GM18498 (cell line): ENCODE results near the gene SYTL1.
A peak's percentile ranks its signal among the peaks of the same experiment; 100 is the strongest.

Experiments
- ATAC-seq: cut with Tn5 transposase; IDR thresholded peaks from one replicate; pipeline ENCODE4 v1.9.1; 2021; ENCODE audit warnings: mild to moderate bottlenecking, moderate library complexity; ENCODE audit not compliant: unreplicated experiment

SYTL1 gene

GRCh38 chr1:27341525-27342252, at the start of gene SYTL1:
SYTL1 (plus strand) TSS chr1:27342022; CDS start chr1:27345335, 3,313 bp downstream.
- ATAC-seq = peak; percentile 57

- ATAC-seq = no peak
Measured at GRCh38 chr1:27292106-27292505, 49.7 kb upstream of the SYTL1 start.

- ATAC-seq = no peak
Measured at GRCh38 chr1:27293915-27294314, 47.9 kb upstream of the SYTL1 start.

GRCh38 chr1:27296773-27297291, 45.0 kb upstream of the SYTL1 start:
- ATAC-seq = no peak

GRCh38 chr1:27297903-27298302, 43.9 kb upstream of the SYTL1 start:
- no peak for ATAC-seq

- ATAC-seq = no peak
Measured at GRCh38 chr1:27298632-27299384, 43.0 kb upstream of the SYTL1 start.

GRCh38 chr1:27299385-27300271, 42.2 kb upstream of the SYTL1 start:
- no peak for ATAC-seq

- no peak for ATAC-seq
Measured at GRCh38 chr1:27300341-27301051, 41.3 kb upstream of the SYTL1 start.

GRCh38 chr1:27301052-27301422, 40.8 kb upstream of the SYTL1 start:
- ATAC-seq = no peak

GRCh38 chr1:27301582-27302199, 40.1 kb upstream of the SYTL1 start:
- no peak for ATAC-seq

- ATAC-seq = no peak
Measured at GRCh38 chr1:27302612-27303011, 39.2 kb upstream of the SYTL1 start.

GRCh38 chr1:27303509-27303908, 38.3 kb upstream of the SYTL1 start:
- ATAC-seq = no peak

- no peak for ATAC-seq
Measured at GRCh38 chr1:27306071-27306470, 35.8 kb upstream of the SYTL1 start.

GRCh38 chr1:27306892-27307761, 34.7 kb upstream of the SYTL1 start:
- no peak for ATAC-seq

- no peak for ATAC-seq
Measured at GRCh38 chr1:27307874-27308598, 33.8 kb upstream of the SYTL1 start.

- no peak for ATAC-seq
Measured at GRCh38 chr1:27314169-27314568, 27.7 kb upstream of the SYTL1 start.

- ATAC-seq = no peak
Measured at GRCh38 chr1:27314737-27315136, 27.1 kb upstream of the SYTL1 start.

GRCh38 chr1:27316860-27317259, 25.0 kb upstream of the SYTL1 start:
- ATAC-seq = no peak
